Coronary artery (tissue), 2 donors: ENCODE measurements around the gene NSD1.

Experiments
- DNase-seq: peaks from one replicate; pipeline ENCODE4 v3.0.0-alpha.2; 2017; ENCODE audit warnings: low spot score
- H3K27ac ChIP-seq, 2 donors: fragments of 200-600 bp; sonication (generic); one replicate each; pipeline ENCODE4 v1.5.1; 2016 to 2019
- H3K4me3 ChIP-seq: fragments of 200-600 bp; sonication (generic); 2 replicates; pipeline ENCODE4 v1.5.1; 2016; ENCODE audit warnings: mild to moderate bottlenecking, moderate library complexity
- CTCF ChIP-seq: fragments of 200-600 bp; sonication (generic); IDR thresholded peaks from one replicate; pipeline ENCODE4 v1.5.1; 2019; ENCODE audit warnings: antibody characterized with exemption

NSD1 gene

GRCh38 chr5:177179431-177179830, 45.9 kb downstream of the NSD1 start:
- TF ChIP-seq CTCF, result no peak
- Histone ChIP-seq H3K4me3 (no peak overlapping the region), H3K27ac (no peak overlapping the region)
- no peak for DNase-seq

GRCh38 chr5:177183142-177183541, 49.6 kb downstream of the NSD1 start:
- Histone ChIP-seq H3K4me3 (no peak overlapping the region), H3K27ac (no peak overlapping the region)
- TF ChIP-seq CTCF, result no peak
- no peak for DNase-seq

GRCh38 chr5:177183766-177184360, 50.3 kb downstream of the NSD1 start:
- DNase-seq, result no peak
- TF ChIP-seq CTCF, result no peak
- Histone ChIP-seq H3K27ac (no peak overlapping the region), H3K4me3 (no peak overlapping the region)

GRCh38 chr5:177185993-177186392, 52.4 kb downstream of the NSD1 start:
- no peak for DNase-seq
- TF ChIP-seq CTCF, result no peak
- Histone ChIP-seq H3K27ac (no peak overlapping the region), H3K4me3 (no peak overlapping the region)

GRCh38 chr5:177186645-177187044, 53.1 kb downstream of the NSD1 start:
- TF ChIP-seq CTCF, result no peak
- Histone ChIP-seq H3K27ac (no peak overlapping the region), H3K4me3 (no peak overlapping the region)
- no peak for DNase-seq

- no peak overlapping the region for H3K27ac ChIP-seq
- DNase-seq, result no peak
- TF ChIP-seq CTCF, result no peak
These were observed 55.2 kb downstream of the NSD1 start for GRCh38 chr5:177188775-177189174.

GRCh38 chr5:177189416-177189815, 55.8 kb downstream of the NSD1 start:
- no peak for TF ChIP-seq CTCF
- no peak for DNase-seq
- no peak overlapping the region for H3K4me3 ChIP-seq
- no peak overlapping the region for H3K27ac ChIP-seq

More at GRCh38 chr5:177188775-177189174, 55.2 kb downstream of the NSD1 start:
- H3K4me3 ChIP-seq, result no peak overlapping the region
